Thoracic aorta (tissue), 2 donors: Measurements from ENCODE around the gene CITED2. TPM values are rescaled to one million over a fixed set of nuclear protein-coding genes. Genes with fewer than 3 reads are reported as not detected.
"Not testable (repeated sequence)": the region's sequence is repeated elsewhere in the genome, so short reads cannot be mapped to it uniquely, and the experiment has no call there.

ENCODE experiments used
- ATAC-seq: fragments of 150-250 bp; one replicate; pipeline ENCODE4 v1.8.0; 2017; ENCODE audit warnings: low read depth; ENCODE audit not compliant: insufficient number of reproducible peaks, low FRiP score
- DNase-seq: peaks from one replicate; pipeline ENCODE4 v3.0.0-alpha.2; 2020; ENCODE audit warnings: low spot score
- H3K27ac ChIP-seq, 2 donors: fragments of 200-600 bp; sonication (generic); 1 replicate in 1 of 2; 2 replicates in 1 of 2; pipeline ENCODE4 v1.5.1; 2016; ENCODE audit warnings: mild to moderate bottlenecking in 2 of 2, moderate library complexity in 2 of 2
- H3K27me3 ChIP-seq: fragments of 200-600 bp; sonication (generic); replicated peaks from 2 replicates; pipeline ENCODE4 v1.6.0; 2016; ENCODE audit warnings: mild to moderate bottlenecking; ENCODE audit not compliant: insufficient read depth
- H3K36me3 ChIP-seq: fragments of 200-600 bp; sonication (generic); one replicate; pipeline ENCODE4 v1.5.1; 2016
- H3K4me1 ChIP-seq, 2 donors: fragments of 200-600 bp; sonication (generic); 1 replicate in 1 of 2; 2 replicates in 1 of 2; pipeline versions ENCODE4 v1.5.1 to v1.6.0; 2016; ENCODE audit warnings: low read depth in 2 of 2, mild to moderate bottlenecking in 1 of 2; ENCODE audit not compliant: control insufficient read depth in 1 of 2
- H3K4me3 ChIP-seq: fragments of 200-600 bp; sonication (generic); 2 replicates; pipeline ENCODE4 v1.5.1; 2016; ENCODE audit warnings: mild to moderate bottlenecking
- H3K9me3 ChIP-seq: fragments of 200-600 bp; sonication (generic); 2 replicates; pipeline ENCODE4 v1.5.1; 2016
- total RNA-seq, 2 donors: library from RNA; depleted of rRNA; stranded (reverse); fragments of >200 nt; gene quantifications; one replicate each; pipeline versions ENCODE4 v1.1.0 to v1.2.3, GENCODE V29; 2016
- TF ChIP-seq, protein P1 (sequence below): fragments of 200-600 bp; sonication (generic); IDR thresholded peaks from one replicate; pipeline ENCODE4 v1.5.1; 2019; ENCODE audit warnings: antibody characterized with exemption

Gene CITED2
- total RNA-seq, 2 donors from 2014 or later = 43.5 to 62.7 TPM

DNA sequence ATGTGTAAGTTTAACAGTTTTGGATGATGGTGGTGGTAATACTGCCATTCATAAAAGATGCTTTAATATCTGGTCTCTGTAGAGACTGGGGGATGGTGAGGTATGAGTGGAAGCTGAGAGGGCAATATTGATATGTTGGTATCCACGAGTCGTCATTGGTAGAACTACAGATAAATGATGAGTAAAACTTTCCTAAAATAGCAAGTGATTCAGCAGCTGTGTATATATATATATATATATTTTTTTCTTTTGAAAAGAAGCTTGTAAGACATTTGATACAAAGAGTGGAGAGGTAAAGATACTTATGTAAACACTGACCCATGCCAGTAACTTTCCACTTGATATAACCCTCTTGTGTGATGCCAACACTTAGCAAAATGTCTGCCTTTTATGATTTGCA lies 41.7 kb upstream of the CITED2 start:
- no peaks in the 10 kb centered on the region for H3K9me3 ChIP-seq
- no peaks in the 10 kb centered on the region for H3K36me3 ChIP-seq
- no peaks in the 10 kb centered on the region for H3K27me3 ChIP-seq
- H3K4me3 ChIP-seq = no peak overlapping the region
- DNase-seq (no peak), ATAC-seq (no peak)
- TF ChIP-seq, protein P1, sequence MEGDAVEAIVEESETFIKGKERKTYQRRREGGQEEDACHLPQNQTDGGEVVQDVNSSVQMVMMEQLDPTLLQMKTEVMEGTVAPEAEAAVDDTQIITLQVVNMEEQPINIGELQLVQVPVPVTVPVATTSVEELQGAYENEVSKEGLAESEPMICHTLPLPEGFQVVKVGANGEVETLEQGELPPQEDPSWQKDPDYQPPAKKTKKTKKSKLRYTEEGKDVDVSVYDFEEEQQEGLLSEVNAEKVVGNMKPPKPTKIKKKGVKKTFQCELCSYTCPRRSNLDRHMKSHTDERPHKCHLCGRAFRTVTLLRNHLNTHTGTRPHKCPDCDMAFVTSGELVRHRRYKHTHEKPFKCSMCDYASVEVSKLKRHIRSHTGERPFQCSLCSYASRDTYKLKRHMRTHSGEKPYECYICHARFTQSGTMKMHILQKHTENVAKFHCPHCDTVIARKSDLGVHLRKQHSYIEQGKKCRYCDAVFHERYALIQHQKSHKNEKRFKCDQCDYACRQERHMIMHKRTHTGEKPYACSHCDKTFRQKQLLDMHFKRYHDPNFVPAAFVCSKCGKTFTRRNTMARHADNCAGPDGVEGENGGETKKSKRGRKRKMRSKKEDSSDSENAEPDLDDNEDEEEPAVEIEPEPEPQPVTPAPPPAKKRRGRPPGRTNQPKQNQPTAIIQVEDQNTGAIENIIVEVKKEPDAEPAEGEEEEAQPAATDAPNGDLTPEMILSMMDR = no peak
- H3K4me1 ChIP-seq = no peaks in the 10 kb centered on the region
- no peak overlapping the region for H3K27ac ChIP-seq

DNA sequence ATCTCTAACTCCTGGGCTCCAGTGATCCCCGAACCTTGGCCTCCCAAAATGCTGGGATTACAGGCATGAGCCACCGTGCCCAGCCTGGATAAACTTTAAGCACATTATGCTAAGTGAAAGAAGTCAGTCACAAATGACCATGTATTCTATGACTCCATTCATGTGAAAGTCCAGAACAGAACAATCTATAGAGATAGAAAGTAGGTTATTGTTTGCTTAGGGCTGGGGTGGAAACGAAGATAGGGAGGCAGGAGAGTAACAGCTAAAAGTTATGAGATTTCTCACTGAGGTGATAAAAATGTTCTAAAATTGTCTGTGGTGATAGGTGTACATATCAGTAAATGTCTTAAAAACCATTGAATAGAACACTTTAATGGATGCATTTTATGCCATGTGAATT lies 40.9 kb upstream of the CITED2 start:
- Histone ChIP-seq H3K9me3 (no peaks in the 10 kb centered on the region), H3K4me1 (no peaks in the 10 kb centered on the region), H3K27ac (no peak overlapping the region), H3K4me3 (no peak overlapping the region), H3K27me3 (no peaks in the 10 kb centered on the region), H3K36me3 (no peaks in the 10 kb centered on the region)
- no peak for ATAC-seq
- TF ChIP-seq, protein P1 = no peak
- DNase-seq = no peak

DNA sequence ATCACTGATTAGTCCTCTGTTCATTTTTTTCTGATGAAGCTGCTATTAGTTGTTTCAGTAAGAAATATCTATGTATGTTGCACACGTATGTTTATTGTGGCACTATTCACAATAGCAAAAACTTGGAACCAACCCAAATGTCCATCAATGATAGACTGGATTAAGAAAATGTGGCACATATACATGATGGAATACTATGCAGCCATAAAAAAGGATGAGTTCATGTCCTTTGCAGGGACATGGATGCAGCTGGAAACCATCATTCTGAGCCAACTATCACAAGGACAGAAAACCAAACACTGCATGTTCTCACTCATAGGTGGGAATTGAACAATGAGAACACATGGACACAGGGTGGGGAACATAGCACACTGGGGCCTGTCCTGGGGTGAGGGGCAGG lies 37.7 kb upstream of the CITED2 start:
- not testable (repeated sequence) for ATAC-seq

DNA sequence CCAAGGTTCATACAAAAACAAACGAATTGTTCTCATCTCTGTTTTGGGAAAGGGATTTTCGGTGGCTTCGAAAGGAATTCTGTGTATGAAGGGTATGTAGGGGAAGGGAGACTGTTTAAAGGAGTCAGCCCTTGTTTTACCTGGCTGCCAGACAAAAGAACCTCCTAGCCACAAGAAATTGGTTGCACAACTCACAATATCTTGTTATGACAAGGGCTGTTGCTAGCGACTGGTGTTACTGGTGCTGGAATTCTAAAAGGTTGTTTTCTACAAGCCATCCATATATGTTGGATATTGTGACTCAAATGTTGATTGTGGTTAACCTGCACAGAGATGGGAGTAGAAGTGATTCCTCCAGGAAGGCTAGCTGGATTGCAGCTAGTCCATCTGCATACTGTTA lies 34.6 kb upstream of the CITED2 start:
- Histone ChIP-seq H3K36me3 (no peaks in the 10 kb centered on the region), H3K27ac (no peak overlapping the region), H3K4me3 (no peak overlapping the region), H3K9me3 (no peaks in the 10 kb centered on the region), H3K4me1 (no peaks in the 10 kb centered on the region), H3K27me3 (no peaks in the 10 kb centered on the region)
- no peak for DNase-seq
- no peak for ATAC-seq
- TF ChIP-seq, protein P1 = no peak

More for the DNA sequence above, 37.7 kb upstream of the CITED2 start:
- H3K4me3 ChIP-seq, H3K4me1 ChIP-seq, H3K9me3 ChIP-seq, H3K36me3 ChIP-seq, DNase-seq, H3K27me3 ChIP-seq, H3K27ac ChIP-seq: not testable (repeated sequence)

DNA sequence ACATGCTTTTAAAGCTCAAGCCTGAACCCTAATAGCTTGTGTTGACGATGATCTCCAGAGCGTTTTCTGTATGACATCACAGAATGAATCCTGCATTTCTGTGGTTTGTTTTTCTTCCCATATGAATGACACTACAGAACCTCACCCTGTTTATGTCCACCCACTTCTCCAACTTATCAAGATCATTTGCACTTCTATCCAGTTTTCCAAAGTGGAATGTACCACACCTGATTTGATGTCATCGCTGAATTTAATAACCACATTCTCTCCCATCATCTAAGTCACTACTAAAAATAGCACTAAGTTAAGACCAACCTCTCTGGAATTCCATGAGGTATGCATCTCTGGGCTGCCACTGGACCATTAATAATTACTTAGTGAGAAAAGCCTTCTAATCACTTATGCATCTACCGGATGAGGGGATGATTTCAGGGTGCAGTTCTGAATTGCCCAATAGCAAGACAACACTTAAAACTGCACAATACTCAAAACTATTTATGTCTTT lies 33.3 kb upstream of the CITED2 start:
- Histone ChIP-seq H3K4me3 (no peak overlapping the region), H3K4me1 (no peaks in the 10 kb centered on the region), H3K9me3 (no peaks in the 10 kb centered on the region), H3K36me3 (no peaks in the 10 kb centered on the region), H3K27ac (no peak overlapping the region), H3K27me3 (no peaks in the 10 kb centered on the region)
- TF ChIP-seq, protein P1 = no peak
- DNase-seq (no peak), ATAC-seq (no peak)
